Right atrium auricular region (tissue), 2 donors: ENCODE measurements around the gene NRN1L. TPM values are rescaled to one million over a fixed set of nuclear protein-coding genes. Genes with fewer than 3 reads are reported as not detected.

Experiments
- DNase-seq: peaks from one replicate; pipeline ENCODE4 v3.0.0-alpha.2; 2019; ENCODE audit warnings: low spot score
- H3K27ac ChIP-seq, 2 donors: fragments of 200-600 bp; sonication (generic); 1 replicate in 1 of 2; 2 replicates in 1 of 2; pipeline ENCODE4 v1.5.1; 2016 to 2019
- H3K27me3 ChIP-seq, 2 donors: fragments of 200-600 bp; sonication (generic); one replicate each; pipeline versions ENCODE4 v1.5.1 to v1.6.0; 2017 to 2019
- H3K36me3 ChIP-seq: fragments of 200-600 bp; sonication (generic); one replicate; pipeline ENCODE4 v1.5.1; 2016
- H3K4me1 ChIP-seq, 2 donors: fragments of 200-600 bp; sonication (generic); one replicate each; pipeline versions ENCODE4 v1.5.1 to v1.6.0; 2017 to 2019
- H3K4me3 ChIP-seq, 2 donors: fragments of 200-600 bp; sonication (generic); 1 replicate in 1 of 2; 2 replicates in 1 of 2; pipeline ENCODE4 v1.5.1; 2017 to 2019; ENCODE audit warnings: mild to moderate bottlenecking in 1 of 2, moderate library complexity in 1 of 2
- H3K9me3 ChIP-seq, 2 donors: fragments of 200-600 bp; sonication (generic); one replicate each; pipeline ENCODE4 v1.5.1; 2019
- total RNA-seq, 2 donors: library from RNA; depleted of rRNA; stranded (reverse); fragments of >200 nt; gene quantifications; one replicate each; pipeline ENCODE4 v1.1.0, GENCODE V29; 2016
- TF ChIP-seq, protein P1 (sequence below), 2 donors: fragments of 200-600 bp; sonication (generic); IDR thresholded peaks; one replicate each; pipeline ENCODE4 v1.5.1; 2019; ENCODE audit warnings: antibody characterized with exemption in 2 of 2

NRN1L gene
- total RNA-seq, 2 donors from 2014 or later, result not detected

GRCh38 chr16:67923414-67924116, 38.9 kb downstream of the NRN1L start:
- H3K27me3 ChIP-seq, result no peaks in the 10 kb centered on the region
- DNase-seq, result no peak
- TF ChIP-seq, protein P1, sequence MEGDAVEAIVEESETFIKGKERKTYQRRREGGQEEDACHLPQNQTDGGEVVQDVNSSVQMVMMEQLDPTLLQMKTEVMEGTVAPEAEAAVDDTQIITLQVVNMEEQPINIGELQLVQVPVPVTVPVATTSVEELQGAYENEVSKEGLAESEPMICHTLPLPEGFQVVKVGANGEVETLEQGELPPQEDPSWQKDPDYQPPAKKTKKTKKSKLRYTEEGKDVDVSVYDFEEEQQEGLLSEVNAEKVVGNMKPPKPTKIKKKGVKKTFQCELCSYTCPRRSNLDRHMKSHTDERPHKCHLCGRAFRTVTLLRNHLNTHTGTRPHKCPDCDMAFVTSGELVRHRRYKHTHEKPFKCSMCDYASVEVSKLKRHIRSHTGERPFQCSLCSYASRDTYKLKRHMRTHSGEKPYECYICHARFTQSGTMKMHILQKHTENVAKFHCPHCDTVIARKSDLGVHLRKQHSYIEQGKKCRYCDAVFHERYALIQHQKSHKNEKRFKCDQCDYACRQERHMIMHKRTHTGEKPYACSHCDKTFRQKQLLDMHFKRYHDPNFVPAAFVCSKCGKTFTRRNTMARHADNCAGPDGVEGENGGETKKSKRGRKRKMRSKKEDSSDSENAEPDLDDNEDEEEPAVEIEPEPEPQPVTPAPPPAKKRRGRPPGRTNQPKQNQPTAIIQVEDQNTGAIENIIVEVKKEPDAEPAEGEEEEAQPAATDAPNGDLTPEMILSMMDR (IDR thresholded peaks at IDR 0.05), result no peak
- H3K4me1 ChIP-seq, result peaks cover 0 to 70% of the 10 kb centered on the region in 2 donors
- H3K4me3 ChIP-seq, result no peak overlapping the region
- peaks cover 10% of the 10 kb centered on the region for H3K36me3 ChIP-seq
- H3K9me3 ChIP-seq, result no peaks in the 10 kb centered on the region
- H3K27ac ChIP-seq, result peak overlapping the region; percentile 19 to 39

- no peak overlapping the region for H3K4me3 ChIP-seq
- DNase-seq, result no peak
- no peaks in the 10 kb centered on the region for H3K27me3 ChIP-seq
- peaks cover 10% of the 10 kb centered on the region for H3K36me3 ChIP-seq
- TF ChIP-seq, protein P1 (IDR thresholded peaks at IDR 0.05), result no peak
- peak overlapping the region in 1 of 2 donors; percentile 19 for H3K27ac ChIP-seq
- peaks cover 0 to 64% of the 10 kb centered on the region in 2 donors for H3K4me1 ChIP-seq
- H3K9me3 ChIP-seq, result no peaks in the 10 kb centered on the region
Observed at GRCh38 chr16:67924140-67924906, 39.6 kb downstream of the NRN1L start.

- peak overlapping the region; percentile 20 to 22 for H3K27ac ChIP-seq
- DNase-seq, result no peak
- H3K4me1 ChIP-seq, result peaks cover 0 to 51% of the 10 kb centered on the region in 2 donors
- TF ChIP-seq, protein P1 (IDR thresholded peaks at IDR 0.05), result no peak
- no peak overlapping the region for H3K4me3 ChIP-seq
- no peaks in the 10 kb centered on the region for H3K27me3 ChIP-seq
- no peaks in the 10 kb centered on the region for H3K9me3 ChIP-seq
- H3K36me3 ChIP-seq, result peaks cover 10% of the 10 kb centered on the region
Observed at GRCh38 chr16:67926181-67926750, 41.6 kb downstream of the NRN1L start.

GRCh38 chr16:67927131-67927941, 42.7 kb downstream of the NRN1L start:
- no peak overlapping the region for H3K4me3 ChIP-seq
- no peaks in the 10 kb centered on the region for H3K27me3 ChIP-seq
- H3K9me3 ChIP-seq, result no peaks in the 10 kb centered on the region
- no peak for DNase-seq
- TF ChIP-seq, protein P1 (IDR thresholded peaks at IDR 0.05), result no peak
- H3K27ac ChIP-seq, result no peak overlapping the region
- peaks cover 0 to 40% of the 10 kb centered on the region in 2 donors for H3K4me1 ChIP-seq
- peaks cover 10% of the 10 kb centered on the region for H3K36me3 ChIP-seq

GRCh38 chr16:67928147-67928546, 43.5 kb downstream of the NRN1L start:
- Histone ChIP-seq H3K4me1 (peaks cover 0 to 32% of the 10 kb centered on the region in 2 donors), H3K36me3 (peaks cover 10% of the 10 kb centered on the region), H3K27me3 (no peaks in the 10 kb centered on the region), H3K9me3 (no peaks in the 10 kb centered on the region), H3K4me3 (no peak overlapping the region), H3K27ac (no peak overlapping the region)
- no peak for DNase-seq
- TF ChIP-seq, protein P1 (IDR thresholded peaks at IDR 0.05), result no peak
